CD4-positive, alpha-beta memory T cell (primary cell): Measurements from ENCODE around the gene KCNQ1. TPM values are rescaled to one million over a fixed set of nuclear protein-coding genes. Genes with fewer than 3 reads are reported as not detected.
A peak's percentile ranks its signal among the peaks of the same experiment; 100 is the strongest.

Source experiments
- CTCF ChIA-PET: fragments of 350-600 bp; sonication (Branson Sonifier 250); formaldehyde crosslinking; loops from one replicate; lab custom pipeline; 2021; ENCODE audit warnings: inconsistent platforms; ENCODE audit not compliant: partially characterized antibody; lab: Charles Lee
- POLR2A ChIA-PET: fragments of 350-600 bp; sonication (Branson Sonifier 250); formaldehyde crosslinking; loops from one replicate; lab custom pipeline; 2021; ENCODE audit not compliant: partially characterized antibody; lab: Charles Lee
- DNase-seq, 5 donors: peaks; one replicate each; pipeline versions ENCODE4 v3.0.0 to v3.0.0-alpha.2; 2020 to 2022; ENCODE audit warnings: mixed read lengths in 1 of 5
- H3K27ac ChIP-seq: one replicate; pipeline ENCODE4 v1.7.0; 2013; ENCODE audit warnings: low read depth, low read length
- H3K27me3 ChIP-seq: 2 replicates; pipeline ENCODE4 v1.7.0; 2013; ENCODE audit warnings: mild to moderate bottlenecking, low read length, moderate library complexity; ENCODE audit not compliant: insufficient read depth
- H3K36me3 ChIP-seq: 2 replicates; pipeline ENCODE4 v1.7.0; 2013; ENCODE audit warnings: mild to moderate bottlenecking, low read length, moderate library complexity; ENCODE audit not compliant: insufficient read depth
- H3K4me1 ChIP-seq: 2 replicates; pipeline ENCODE4 v1.7.0; 2013; ENCODE audit warnings: mild to moderate bottlenecking, low read length, moderate library complexity; ENCODE audit not compliant: insufficient read depth
- H3K4me3 ChIP-seq, 2 donors: one replicate each; pipeline ENCODE4 v1.7.0; 2013; ENCODE audit warnings: low read length in 2 of 2, mild to moderate bottlenecking in 1 of 2
- H3K9me3 ChIP-seq, 2 donors: one replicate each; pipeline ENCODE4 v1.7.0; 2013; ENCODE audit warnings: low read length in 2 of 2, control low read depth in 1 of 2; ENCODE audit not compliant: control insufficient read depth in 1 of 2
- H3K27ac Mint-ChIP-seq, 7 donors: one replicate each; pipeline ENCODE4 v1.8.0; 2020 to 2021; ENCODE audit warnings: mixed read lengths in 7 of 7, mild to moderate bottlenecking in 6 of 7, inconsistent platforms in 3 of 7, moderate library complexity in 3 of 7
- H3K27me3 Mint-ChIP-seq, 2 donors: one replicate each; pipeline ENCODE4 v1.8.0; 2020 to 2021; ENCODE audit warnings: mixed read lengths in 2 of 2
- H3K36me3 Mint-ChIP-seq, 2 donors: one replicate each; pipeline ENCODE4 v1.8.0; 2020 to 2021; ENCODE audit warnings: mixed read lengths in 2 of 2, inconsistent platforms in 1 of 2, mild to moderate bottlenecking in 1 of 2
- H3K4me1 Mint-ChIP-seq, 4 donors: one replicate each; pipeline ENCODE4 v1.8.0; 2020 to 2021; ENCODE audit warnings: mixed read lengths in 4 of 4, mild to moderate bottlenecking in 1 of 4
- H3K4me3 Mint-ChIP-seq, 8 donors: one replicate each; pipeline ENCODE4 v1.8.0; 2020 to 2021; ENCODE audit warnings: mixed read lengths in 8 of 8, mild to moderate bottlenecking in 7 of 8, moderate library complexity in 6 of 8, inconsistent platforms in 3 of 8
- H3K9me3 Mint-ChIP-seq, 8 donors: one replicate each; pipeline ENCODE4 v1.8.0; 2020 to 2021; ENCODE audit warnings: mixed read lengths in 8 of 8, mild to moderate bottlenecking in 5 of 8, inconsistent platforms in 3 of 8, moderate library complexity in 1 of 8
- intact Hi-C: fragments of 100-400 bp; cut with micrococcal nuclease; formaldehyde crosslinking; loops from one replicate; pipeline ENCODE4 v1.15.1; 2023
- polyA plus RNA-seq, 2 donors: library from polyadenylated mRNA; unstranded; fragments of 300-500 nt; fragmentation: Illumina TruSeq; gene quantifications; one replicate each; pipeline ENCODE4 v1.2.3, GENCODE V29; 2021
- total RNA-seq, 2 experiments: library from RNA; stranded (reverse); gene quantifications; one replicate each; pipeline ENCODE4 v1.2.3, GENCODE V29; 2021

KCNQ1 gene
- total and polyA plus RNA-seq, 4 experiments from 2014 or later, result 5.4 to 21.7 (median 21.5) TPM

DNA sequence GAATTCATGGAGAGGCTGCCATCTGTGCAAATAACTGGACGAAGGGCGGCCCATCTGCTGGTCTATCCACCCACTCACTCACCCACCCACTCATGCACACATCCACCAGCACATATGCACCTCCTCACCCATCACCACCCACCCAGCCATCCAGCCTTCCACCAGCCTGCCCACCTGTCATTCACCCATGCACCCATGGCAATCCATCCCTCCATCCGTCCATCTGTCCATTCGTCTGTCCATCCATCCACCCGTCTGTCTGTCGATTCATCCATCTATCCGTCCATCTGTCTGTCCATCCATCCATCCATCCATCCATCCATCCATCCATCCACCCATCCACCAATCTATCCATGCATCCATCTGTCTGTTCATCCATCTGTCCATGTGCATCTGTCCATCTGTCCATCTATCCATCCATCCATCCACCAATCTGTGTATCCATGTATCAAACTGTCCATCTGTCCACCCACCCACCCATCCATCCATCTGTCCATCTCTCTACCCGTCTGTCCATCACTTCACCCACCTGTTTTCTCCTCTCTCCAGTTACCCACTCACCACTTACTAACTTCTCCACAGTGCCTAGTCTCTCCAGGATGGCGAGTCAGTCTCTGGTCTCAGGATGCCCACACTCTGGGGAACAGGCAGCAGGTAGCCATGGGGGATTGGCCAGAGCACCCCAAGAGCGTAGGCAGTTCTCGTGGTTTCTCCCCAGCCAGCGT is 9.4 kb upstream of the KCNQ1 start:
- intact Hi-C loops, result no loop called here
- H3K27me3 ChIP-seq, result no peaks in the 10 kb centered on the region
- no peaks in the 10 kb centered on the region for H3K36me3 ChIP-seq
- H3K9me3 Mint-ChIP-seq, result peaks cover 0 to 2% (median 0%) of the 10 kb centered on the region in 8 donors
- H3K4me3 Mint-ChIP-seq, result no peak overlapping the region
- H3K9me3 ChIP-seq, result no peaks in the 10 kb centered on the region
- ChIA-PET CTCF (no interaction called here), POLR2A (no interaction called here)
- no peaks in the 10 kb centered on the region for H3K27me3 Mint-ChIP-seq
- H3K27ac ChIP-seq, result no peak overlapping the region
- no peaks in the 10 kb centered on the region for H3K4me1 Mint-ChIP-seq
- no peaks in the 10 kb centered on the region for H3K4me1 ChIP-seq
- no peaks in the 10 kb centered on the region for H3K36me3 Mint-ChIP-seq
- no peak overlapping the region for H3K27ac Mint-ChIP-seq
- no peak overlapping the region for H3K4me3 ChIP-seq
- DNase-seq, result no peak

DNA sequence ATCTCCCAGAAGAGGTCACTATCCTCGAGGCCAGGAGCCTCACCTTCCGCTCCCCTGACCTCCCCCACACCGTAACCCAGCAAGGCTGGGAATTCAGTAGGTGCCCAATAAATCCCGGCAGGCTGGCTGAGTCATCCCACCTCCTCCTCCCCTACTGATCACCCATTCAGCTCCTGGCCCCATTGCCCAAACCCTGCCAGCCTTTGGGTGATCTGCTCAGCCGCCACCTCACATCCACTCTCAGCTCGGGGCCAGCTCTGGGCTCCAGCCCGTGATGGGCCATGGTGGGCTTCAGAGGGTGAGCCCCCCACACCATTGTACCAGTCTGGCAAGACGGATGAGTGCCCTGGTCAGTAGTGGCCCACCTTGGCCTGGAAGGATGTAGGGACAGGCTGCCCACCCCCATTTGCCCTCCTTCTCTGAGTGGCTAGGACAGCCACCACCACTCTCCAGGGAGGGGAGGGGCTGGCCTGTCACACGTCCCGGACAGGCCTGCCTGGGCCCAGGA is 8.7 kb upstream of the KCNQ1 start:
- Histone ChIP-seq H3K36me3 (no peaks in the 10 kb centered on the region), H3K27ac (no peak overlapping the region), H3K9me3 (no peaks in the 10 kb centered on the region), H3K4me3 (no peak overlapping the region), H3K27me3 (no peaks in the 10 kb centered on the region), H3K4me1 (no peaks in the 10 kb centered on the region)
- no peaks in the 10 kb centered on the region for H3K36me3 Mint-ChIP-seq
- POLR2A ChIA-PET, result no interaction called here
- no peaks in the 10 kb centered on the region for H3K27me3 Mint-ChIP-seq
- CTCF ChIA-PET, result no interaction called here
- no peak overlapping the region for H3K27ac Mint-ChIP-seq
- peaks cover 0 to 2% (median 0%) of the 10 kb centered on the region in 8 donors for H3K9me3 Mint-ChIP-seq
- intact Hi-C loops, result no loop called here
- no peaks in the 10 kb centered on the region for H3K4me1 Mint-ChIP-seq
- H3K4me3 Mint-ChIP-seq, result no peak overlapping the region
- no peak for DNase-seq

DNA sequence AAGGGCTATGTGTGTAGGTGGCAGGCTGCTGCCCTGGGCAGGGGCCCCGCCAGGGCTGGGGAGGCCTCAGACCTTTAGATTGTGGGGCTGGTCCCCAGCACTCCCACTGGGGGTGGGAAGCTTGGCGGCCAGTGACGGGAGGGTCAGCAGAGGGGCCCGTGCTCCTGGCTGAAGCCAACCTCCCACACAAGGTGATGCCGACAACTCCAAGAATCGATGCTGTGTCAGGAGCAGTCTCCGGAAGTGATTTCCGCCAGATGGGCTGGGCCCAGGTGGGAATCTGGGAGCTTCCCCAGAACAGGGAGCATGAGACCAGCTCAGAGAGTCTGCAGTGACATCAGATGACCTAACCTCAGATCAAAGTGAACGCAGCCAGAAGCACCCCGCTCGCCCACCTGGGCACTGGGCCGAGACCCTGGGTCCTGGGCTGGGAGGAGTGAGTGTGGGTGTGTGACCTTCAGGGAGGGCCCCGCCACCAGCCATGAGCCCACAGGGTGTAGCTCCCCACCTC is 8.2 kb upstream of the KCNQ1 start:
- H3K4me3 ChIP-seq, result no peak overlapping the region
- no peak overlapping the region for H3K27ac ChIP-seq
- no peaks in the 10 kb centered on the region for H3K27me3 ChIP-seq
- H3K9me3 ChIP-seq, result no peaks in the 10 kb centered on the region
- no peaks in the 10 kb centered on the region for H3K27me3 Mint-ChIP-seq
- no peaks in the 10 kb centered on the region for H3K36me3 Mint-ChIP-seq
- H3K9me3 Mint-ChIP-seq, result peaks cover 0 to 2% (median 0%) of the 10 kb centered on the region in 8 donors
- H3K4me1 Mint-ChIP-seq, result no peaks in the 10 kb centered on the region
- no peaks in the 10 kb centered on the region for H3K4me1 ChIP-seq
- DNase-seq, result no peak
- no peaks in the 10 kb centered on the region for H3K36me3 ChIP-seq
- no peak overlapping the region for H3K27ac Mint-ChIP-seq
- intact Hi-C loops, result no loop called here
- ChIA-PET CTCF (no interaction called here), POLR2A (no interaction called here)
- H3K4me3 Mint-ChIP-seq, result no peak overlapping the region

DNA sequence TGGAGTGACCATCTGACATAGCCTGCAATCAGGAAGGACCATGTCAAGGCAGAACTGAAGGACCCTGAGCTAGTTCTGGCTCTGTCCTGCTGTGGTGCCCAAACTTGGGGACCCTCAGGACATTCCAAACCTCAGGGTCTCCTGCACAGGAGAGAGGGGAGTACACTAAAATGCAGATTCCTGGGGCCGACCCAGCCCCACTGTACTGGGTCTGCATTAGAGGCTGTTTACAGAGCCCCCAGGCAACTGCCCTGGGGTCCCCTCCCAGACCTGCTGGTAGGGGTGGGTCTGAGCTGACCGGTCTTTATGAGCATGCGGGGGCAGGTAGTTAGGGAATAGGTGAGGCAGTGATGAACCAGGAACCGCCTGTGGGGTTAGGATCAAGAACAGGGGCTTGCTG is 7.3 kb upstream of the KCNQ1 start:
- Mint-ChIP-seq H3K27ac (no peak overlapping the region), H3K4me3 (no peak overlapping the region), H3K9me3 (peaks cover 0 to 2% (median 0%) of the 10 kb centered on the region in 8 donors), H3K36me3 (no peaks in the 10 kb centered on the region), H3K27me3 (no peaks in the 10 kb centered on the region), H3K4me1 (peaks cover 7 to 9% (median 8%) of the 10 kb centered on the region in 4 donors)
- intact Hi-C loops, result no loop called here
- peaks cover 4% of the 10 kb centered on the region for H3K4me1 ChIP-seq
- DNase-seq, result no peak
- POLR2A ChIA-PET, result no interaction called here
- no peak overlapping the region for H3K27ac ChIP-seq
- CTCF ChIA-PET, result interaction anchor here (1.0 to 1.2 kb wide), 2 partner anchors 94 to 95 kb away, joined by 3 read pairs; no protein-coding TSS in a partner anchor
- no peaks in the 10 kb centered on the region for H3K9me3 ChIP-seq
- H3K27me3 ChIP-seq, result no peaks in the 10 kb centered on the region
- H3K36me3 ChIP-seq, result no peaks in the 10 kb centered on the region
- no peak overlapping the region for H3K4me3 ChIP-seq

DNA sequence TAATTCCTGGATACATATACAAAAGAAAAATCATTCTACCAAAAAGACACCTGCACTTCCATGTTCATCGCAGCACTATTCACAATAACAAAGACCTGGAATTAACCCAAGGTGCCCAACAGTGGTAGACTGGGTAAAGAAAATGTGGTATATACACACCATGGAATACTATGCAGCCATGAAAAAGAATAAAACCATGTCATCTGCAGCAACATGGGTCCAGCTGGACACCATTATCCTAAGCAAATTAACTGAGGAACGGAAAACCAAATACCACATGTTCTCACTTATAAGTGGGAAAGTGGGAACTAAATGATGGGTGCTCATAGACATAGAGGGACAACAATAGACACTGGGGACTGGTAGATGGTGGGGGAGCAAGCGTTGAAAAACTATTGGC is 5.0 kb upstream of the KCNQ1 start:
- peaks cover 17 to 21% (median 19%) of the 10 kb centered on the region in 4 donors for H3K4me1 Mint-ChIP-seq
- H3K36me3 Mint-ChIP-seq, result no peaks in the 10 kb centered on the region
- no peaks in the 10 kb centered on the region for H3K9me3 ChIP-seq
- DNase-seq, result no peak
- no peaks in the 10 kb centered on the region for H3K36me3 ChIP-seq
- H3K9me3 Mint-ChIP-seq, result peaks cover 0 to 2% (median 0%) of the 10 kb centered on the region in 8 donors
- no peaks in the 10 kb centered on the region for H3K27me3 ChIP-seq
- H3K27ac Mint-ChIP-seq, result no peak overlapping the region
- no peaks in the 10 kb centered on the region for H3K27me3 Mint-ChIP-seq
- no peak overlapping the region for H3K4me3 Mint-ChIP-seq
- H3K27ac ChIP-seq, result no peak overlapping the region
- CTCF ChIA-PET, result no interaction called here
- intact Hi-C loops, result loop anchor here (5.0 kb wide), 1 partner anchor 92 kb away; no protein-coding TSS in a partner anchor
- peaks cover 21% of the 10 kb centered on the region for H3K4me1 ChIP-seq
- POLR2A ChIA-PET, result no interaction called here
- no peak overlapping the region for H3K4me3 ChIP-seq

DNA sequence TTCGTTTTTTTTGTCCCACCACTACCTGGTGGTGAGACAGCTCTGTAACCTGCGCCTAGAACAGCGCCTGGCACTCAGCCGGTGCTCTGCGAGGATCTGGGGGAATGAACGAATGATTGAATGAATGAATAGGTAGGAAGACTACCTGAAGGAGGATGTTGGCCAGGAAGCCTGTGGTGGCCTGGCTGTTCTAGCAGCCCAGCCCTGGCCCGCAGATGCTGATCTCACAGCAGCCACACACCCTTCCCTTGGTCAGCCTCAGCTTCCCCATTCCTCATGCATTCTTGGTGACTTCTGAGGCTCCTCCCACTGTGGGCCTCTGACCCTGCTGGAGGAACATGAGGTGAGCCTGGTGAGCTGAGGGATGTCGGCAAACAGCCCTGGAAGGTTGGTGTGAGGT is 4.2 kb upstream of the KCNQ1 start:
- peaks cover 20 to 26% (median 23%) of the 10 kb centered on the region in 4 donors for H3K4me1 Mint-ChIP-seq
- peak overlapping the region in 1 of 7 donors; percentile 42 for H3K27ac Mint-ChIP-seq
- ChIA-PET POLR2A (no interaction called here), CTCF (interaction anchor here (4.4 kb wide), 1 partner anchor 91 kb away, joined by 30 read pairs; no protein-coding TSS in a partner anchor)
- H3K27me3 Mint-ChIP-seq, result no peaks in the 10 kb centered on the region
- Histone ChIP-seq H3K27ac (no peak overlapping the region), H3K27me3 (no peaks in the 10 kb centered on the region), H3K36me3 (no peaks in the 10 kb centered on the region), H3K9me3 (no peaks in the 10 kb centered on the region), H3K4me3 (no peak overlapping the region), H3K4me1 (peaks cover 25% of the 10 kb centered on the region)
- no peak overlapping the region for H3K4me3 Mint-ChIP-seq
- H3K36me3 Mint-ChIP-seq, result no peaks in the 10 kb centered on the region
- H3K9me3 Mint-ChIP-seq, result peaks cover 0 to 2% (median 0%) of the 10 kb centered on the region in 8 donors
- DNase-seq, result no peak
- intact Hi-C loops, result loop anchor here (5.0 kb wide), 1 partner anchor 92 kb away; no protein-coding TSS in a partner anchor

DNA sequence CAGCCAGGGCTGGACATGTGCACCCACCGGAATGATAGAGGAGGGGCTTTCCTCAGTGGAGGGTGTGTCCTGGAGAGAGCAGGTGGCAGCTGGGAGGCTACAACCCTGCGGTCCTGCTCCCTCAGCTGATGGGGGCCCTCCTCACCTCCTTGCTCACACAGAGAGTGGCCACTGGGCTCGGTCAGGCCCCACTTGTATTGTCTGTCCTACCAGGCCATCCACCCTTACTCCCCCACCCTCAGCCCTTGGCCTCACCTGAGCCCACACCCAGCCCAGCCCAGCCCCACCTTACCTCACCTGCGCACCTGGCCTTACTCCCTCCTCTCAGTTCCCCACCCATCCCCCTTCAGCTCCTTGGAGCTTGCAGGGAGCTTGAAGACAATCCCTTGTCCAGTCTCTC is 3.6 kb upstream of the KCNQ1 start:
- H3K36me3 ChIP-seq, result no peaks in the 10 kb centered on the region

More for the DNA sequence above, 3.6 kb upstream of the KCNQ1 start:
- H3K27ac Mint-ChIP-seq, result peak overlapping the region in 1 of 7 donors; percentile 12
- intact Hi-C loops, result loop anchor here (5.0 kb wide), 1 partner anchor 91 kb away; no protein-coding TSS in a partner anchor
- Histone ChIP-seq H3K27me3 (no peaks in the 10 kb centered on the region), H3K4me1 (peaks cover 31% of the 10 kb centered on the region), H3K4me3 (no peak overlapping the region), H3K27ac (no peak overlapping the region), H3K9me3 (no peaks in the 10 kb centered on the region)
- H3K4me1 Mint-ChIP-seq, result peaks cover 20 to 31% (median 25%) of the 10 kb centered on the region in 4 donors
- ChIA-PET POLR2A (no interaction called here), CTCF (interaction anchor here (4.4 kb wide), 1 partner anchor 91 kb away, joined by 30 read pairs; no protein-coding TSS in a partner anchor)
- H3K4me3 Mint-ChIP-seq, result no peak overlapping the region
- DNase-seq, result no peak
- H3K27me3 Mint-ChIP-seq, result no peaks in the 10 kb centered on the region
- peaks cover 0 to 2% (median 0%) of the 10 kb centered on the region in 8 donors for H3K9me3 Mint-ChIP-seq
- H3K36me3 Mint-ChIP-seq, result no peaks in the 10 kb centered on the region
